Measurements from ENCODE around the gene HSPBP1. TPM values are rescaled to one million over a fixed set of nuclear protein-coding genes. Genes with fewer than 3 reads are reported as not detected.

The HSPBP1 gene
- total and polyA plus RNA-seq, 2 of the 4 experiments (the other 2 are of a cell fraction), result 21.0 to 43.2 TPM

DNA sequence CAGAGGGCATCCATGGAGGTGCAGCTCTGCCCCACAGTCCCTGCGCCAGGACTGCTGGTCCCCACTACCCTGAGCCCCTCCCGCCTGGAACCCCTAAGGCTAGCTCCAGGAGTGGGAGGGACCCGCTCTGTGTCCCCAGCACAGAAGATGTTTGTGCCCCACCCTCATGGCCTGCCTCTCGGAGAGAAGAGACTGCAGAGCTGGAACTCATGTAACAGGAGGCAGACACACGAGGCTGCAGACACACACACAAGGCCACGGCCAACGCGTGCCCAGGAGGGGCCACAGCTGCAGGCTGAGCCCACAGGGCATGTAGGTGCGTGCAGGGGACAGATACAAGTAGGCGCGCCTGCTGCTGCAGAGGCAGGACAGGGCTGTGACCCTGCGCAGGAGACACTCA lies 40.9 kb downstream of the HSPBP1 start:
- no peak overlapping the region for H2BK5ac ChIP-seq (ENCODE audit: low read depth, low read length, poor library complexity, severe bottlenecking)
- no peak overlapping the region for H4K5ac ChIP-seq (ENCODE audit: low read depth, low read length)
- peaks cover 71% of the 10 kb centered on the region for H3K36me3 ChIP-seq (ENCODE audit: control insufficient read depth, insufficient read depth, low read length)
- no peak overlapping the region for H3K4me2 ChIP-seq (ENCODE audit: low read depth, low read length)
- ATAC-seq (ENCODE audit: low read depth) (no peak), DNase-seq (no peak)
- CTCF ChIA-PET, result no interaction called here
- dilution Hi-C loops (cut with HindIII; ENCODE audit: low sequenced_read_pairs, unreplicated experiment), result no loop called here
- no peak overlapping the region for H4K91ac ChIP-seq (ENCODE audit: insufficient read depth, low read depth, low read length)
- no peak overlapping the region for H3K18ac ChIP-seq (ENCODE audit: low read depth, low read length)
- no peak overlapping the region for H3K56ac ChIP-seq (ENCODE audit: extremely low read depth, insufficient read depth, low read length)
- 98% methylated on average over 6 of the region's 12 CpGs; no CpG with 5 or more reads in 1 of the 2 experiments for whole genome bisulfite sequencing, 2 experiments (ENCODE audit: extremely low coverage in 2 of 2, insufficient read length in 1 of 2)
- no peak overlapping the region for H3K23ac ChIP-seq (ENCODE audit: low read depth, low read length)
- H3K9me3 ChIP-seq (ENCODE audit: control insufficient read depth, insufficient read depth, low read length), result no peaks in the 10 kb centered on the region
- no peak overlapping the region for H3K4ac ChIP-seq (ENCODE audit: low read depth, low read length)
- BruUV-seq (replicated peaks), result no TSS peak
- H3K14ac ChIP-seq (replicated peaks; ENCODE audit: low read depth, low read length), result no peak overlapping the region
- no peak overlapping the region for H3K9ac ChIP-seq (ENCODE audit: low read depth, low read length)
- H2AK5ac ChIP-seq (ENCODE audit: low read depth, low read length), result no peak overlapping the region
- no peak overlapping the region for H2BK120ac ChIP-seq (ENCODE audit: low read depth, low read length)
- TF ChIP-seq RCOR1 (IDR thresholded peaks at IDR 0.05; ENCODE audit: insufficient replicate concordance, low read length) (no peak), RFX5 (IDR thresholded peaks at IDR 0.05; ENCODE audit: low read depth, low read length) (no peak), BHLHE40 (IDR thresholded peaks at IDR 0.05; ENCODE audit: low read depth, low read length) (no peak), CEBPB (IDR thresholded peaks at IDR 0.05; ENCODE audit: low read depth, low read length) (no peak), MXI1 (IDR thresholded peaks at IDR 0.05; ENCODE audit: borderline replicate concordance, low read depth, low read length) (no peak), CHD1 (IDR thresholded peaks at IDR 0.05; ENCODE audit: low read depth, low read length) (no peak)
- TF ChIP-seq, protein P1, sequence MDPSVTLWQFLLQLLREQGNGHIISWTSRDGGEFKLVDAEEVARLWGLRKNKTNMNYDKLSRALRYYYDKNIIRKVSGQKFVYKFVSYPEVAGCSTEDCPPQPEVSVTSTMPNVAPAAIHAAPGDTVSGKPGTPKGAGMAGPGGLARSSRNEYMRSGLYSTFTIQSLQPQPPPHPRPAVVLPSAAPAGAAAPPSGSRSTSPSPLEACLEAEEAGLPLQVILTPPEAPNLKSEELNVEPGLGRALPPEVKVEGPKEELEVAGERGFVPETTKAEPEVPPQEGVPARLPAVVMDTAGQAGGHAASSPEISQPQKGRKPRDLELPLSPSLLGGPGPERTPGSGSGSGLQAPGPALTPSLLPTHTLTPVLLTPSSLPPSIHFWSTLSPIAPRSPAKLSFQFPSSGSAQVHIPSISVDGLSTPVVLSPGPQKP (IDR thresholded peaks at IDR 0.05; ENCODE audit: borderline replicate concordance, low read depth, low read length), result no peak
- TF ChIP-seq, protein P2, sequence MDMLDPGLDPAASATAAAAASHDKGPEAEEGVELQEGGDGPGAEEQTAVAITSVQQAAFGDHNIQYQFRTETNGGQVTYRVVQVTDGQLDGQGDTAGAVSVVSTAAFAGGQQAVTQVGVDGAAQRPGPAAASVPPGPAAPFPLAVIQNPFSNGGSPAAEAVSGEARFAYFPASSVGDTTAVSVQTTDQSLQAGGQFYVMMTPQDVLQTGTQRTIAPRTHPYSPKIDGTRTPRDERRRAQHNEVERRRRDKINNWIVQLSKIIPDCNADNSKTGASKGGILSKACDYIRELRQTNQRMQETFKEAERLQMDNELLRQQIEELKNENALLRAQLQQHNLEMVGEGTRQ (IDR thresholded peaks at IDR 0.05; ENCODE audit: low read depth, low read length), result no peak
- H3K4me1 ChIP-seq (ENCODE audit: control insufficient read depth, insufficient read depth, low read length), result no peaks in the 10 kb centered on the region
- POLR2A ChIA-PET (ENCODE audit: unreplicated experiment), result no interaction called here
- H3K27me3 ChIP-seq (ENCODE audit: control insufficient read depth, insufficient read depth, low read length), result no peaks in the 10 kb centered on the region
- no peak overlapping the region for H2AFZ ChIP-seq (replicated peaks; ENCODE audit: low read length, poor library complexity)
- H3K4me3 ChIP-seq (ENCODE audit: insufficient read depth, low read depth, low read length), result no peak overlapping the region
- H4K8ac ChIP-seq (ENCODE audit: low read depth in 2 of 2, low read length in 2 of 2), result no peak overlapping the region
- no peak overlapping the region for H2BK20ac ChIP-seq (ENCODE audit: low read depth, low read length)
- H4K20me1 ChIP-seq (ENCODE audit: insufficient read depth, low read length), result peaks cover 6% of the 10 kb centered on the region
- H2BK15ac ChIP-seq (ENCODE audit: low read depth, low read length), result no peak overlapping the region
- intact Hi-C loops (cut with micrococcal nuclease), result no loop called here
- no peak overlapping the region for H3K27ac ChIP-seq (ENCODE audit: insufficient read depth, low read length)
- in situ Hi-C loops (cut with MboI; ENCODE audit: low sequenced_read_pairs), result no loop called here
- peaks cover 5% of the 10 kb centered on the region for H3K9me1 ChIP-seq (ENCODE audit: insufficient read depth, low read length)
- peaks cover 6 to 30% of the 10 kb centered on the region in 2 experiments for H3K79me1 ChIP-seq (ENCODE audit: low read depth in 1 of 2, low read length in 2 of 2)
- peak overlapping the region; percentile 72 for H2AK9ac ChIP-seq (replicated peaks; ENCODE audit: low read depth, low read length, poor library complexity)
